ENCODE measurements around the gene POLA1. TPM values are rescaled to one million over a fixed set of nuclear protein-coding genes. Genes with fewer than 3 reads are reported as not detected.

Gene POLA1
- total RNA-seq, 4 donors from 2014 or later: 8.5 to 18.9 (median 8.8) TPM

DNA sequence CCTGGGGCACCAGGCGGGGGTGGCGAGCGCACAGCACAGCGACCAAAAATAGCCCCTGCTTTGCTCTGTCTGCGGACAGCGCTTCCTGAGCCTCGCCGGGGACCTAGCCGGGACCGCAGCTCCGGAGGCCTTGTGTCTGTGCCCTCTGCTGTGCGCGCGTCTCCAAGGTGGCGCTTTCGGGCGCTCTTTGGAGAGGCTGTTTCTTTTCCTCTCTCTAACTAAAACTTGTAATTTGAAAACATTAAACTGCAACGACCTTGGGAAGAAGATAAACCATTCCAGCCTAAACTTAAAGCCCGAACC is 318.7 kb downstream of the POLA1 start:
- H3K4me1 ChIP-seq: peaks cover 5 to 8% of the 10 kb centered on the region in 2 donors
- WGBS, 2 donors: 9 to 13% methylated on average over 4 to 5 of the region's 19 CpGs
- intact Hi-C loops (cut with DNase I): no loop called here
- peak overlapping the region in 1 of 3 donors; percentile 17 for H3K4me3 ChIP-seq (replicated peaks in 1 of 3)
- TF ChIP-seq POLR2A (IDR thresholded peaks at IDR 0.05): no peak
- TF ChIP-seq, protein P1, sequence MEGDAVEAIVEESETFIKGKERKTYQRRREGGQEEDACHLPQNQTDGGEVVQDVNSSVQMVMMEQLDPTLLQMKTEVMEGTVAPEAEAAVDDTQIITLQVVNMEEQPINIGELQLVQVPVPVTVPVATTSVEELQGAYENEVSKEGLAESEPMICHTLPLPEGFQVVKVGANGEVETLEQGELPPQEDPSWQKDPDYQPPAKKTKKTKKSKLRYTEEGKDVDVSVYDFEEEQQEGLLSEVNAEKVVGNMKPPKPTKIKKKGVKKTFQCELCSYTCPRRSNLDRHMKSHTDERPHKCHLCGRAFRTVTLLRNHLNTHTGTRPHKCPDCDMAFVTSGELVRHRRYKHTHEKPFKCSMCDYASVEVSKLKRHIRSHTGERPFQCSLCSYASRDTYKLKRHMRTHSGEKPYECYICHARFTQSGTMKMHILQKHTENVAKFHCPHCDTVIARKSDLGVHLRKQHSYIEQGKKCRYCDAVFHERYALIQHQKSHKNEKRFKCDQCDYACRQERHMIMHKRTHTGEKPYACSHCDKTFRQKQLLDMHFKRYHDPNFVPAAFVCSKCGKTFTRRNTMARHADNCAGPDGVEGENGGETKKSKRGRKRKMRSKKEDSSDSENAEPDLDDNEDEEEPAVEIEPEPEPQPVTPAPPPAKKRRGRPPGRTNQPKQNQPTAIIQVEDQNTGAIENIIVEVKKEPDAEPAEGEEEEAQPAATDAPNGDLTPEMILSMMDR (IDR thresholded peaks at IDR 0.05): no peak
- H3K36me3 ChIP-seq: no peaks in the 10 kb centered on the region
- no peak overlapping the region for H3K27ac ChIP-seq
- no peak for DNase-seq
- H3K9me3 ChIP-seq: no peaks in the 10 kb centered on the region
- H3K27me3 ChIP-seq: peaks cover 65% of the 10 kb centered on the region

DNA sequence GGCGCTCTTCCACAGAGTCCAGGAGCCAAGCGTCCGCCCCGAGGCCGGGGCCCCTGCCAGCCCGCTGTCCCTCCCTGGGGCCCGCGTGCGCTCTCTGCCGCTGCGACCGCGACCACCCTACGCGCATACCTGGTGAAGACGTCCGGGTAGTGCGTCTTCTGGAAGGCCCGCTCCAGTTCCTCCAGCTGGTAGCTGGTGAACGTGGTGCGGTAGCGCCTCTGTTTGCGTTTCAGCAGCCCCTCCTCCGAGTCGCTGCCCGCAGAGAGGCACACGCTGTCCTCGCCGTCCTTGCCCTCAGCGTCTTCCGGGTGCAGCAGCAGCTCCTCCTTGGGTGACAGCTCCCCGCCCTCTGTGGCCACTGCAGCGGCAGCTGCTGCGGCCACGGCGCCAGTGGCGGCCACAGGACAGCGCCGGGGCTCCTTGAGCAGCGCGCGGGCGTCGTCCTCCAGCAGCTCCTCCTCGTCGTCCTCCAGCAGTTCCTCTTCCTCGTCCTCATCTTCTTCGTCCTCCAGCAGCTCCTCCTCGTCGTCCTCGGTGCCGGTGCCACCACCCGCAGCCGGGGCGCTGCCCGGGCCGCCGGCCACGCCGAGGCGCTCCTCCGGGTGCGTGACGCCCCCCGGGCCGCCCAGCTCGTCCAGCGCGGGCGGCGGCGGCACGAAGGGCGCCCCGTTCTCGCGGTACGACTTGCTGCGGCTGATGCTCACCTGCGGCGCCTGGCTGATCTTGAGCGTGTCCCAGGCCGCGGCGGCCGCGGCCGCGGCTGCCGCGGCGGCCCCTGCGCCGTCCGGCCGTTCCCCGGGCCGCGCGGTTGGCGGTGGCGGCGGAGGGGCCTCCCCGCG is 319.3 kb downstream of the POLA1 start:
- Histone ChIP-seq H3K9me3 (no peaks in the 10 kb centered on the region), H3K27ac (no peak overlapping the region), H3K27me3 (peaks cover 61% of the 10 kb centered on the region), H3K4me3 (replicated peaks in 1 of 3) (peak overlapping the region in 1 of 3 donors; percentile 17), H3K36me3 (no peaks in the 10 kb centered on the region), H3K4me1 (peaks cover 5 to 14% of the 10 kb centered on the region in 2 donors)
- TF ChIP-seq POLR2A (IDR thresholded peaks at IDR 0.05): no peak
- TF ChIP-seq, protein P1 (IDR thresholded peaks at IDR 0.05): no peak
- intact Hi-C loops (cut with DNase I): no loop called here
- DNase-seq: no peak
- no CpG with 5 or more reads among the region's 105 CpGs for whole genome bisulfite sequencing, 2 donors

DNA sequence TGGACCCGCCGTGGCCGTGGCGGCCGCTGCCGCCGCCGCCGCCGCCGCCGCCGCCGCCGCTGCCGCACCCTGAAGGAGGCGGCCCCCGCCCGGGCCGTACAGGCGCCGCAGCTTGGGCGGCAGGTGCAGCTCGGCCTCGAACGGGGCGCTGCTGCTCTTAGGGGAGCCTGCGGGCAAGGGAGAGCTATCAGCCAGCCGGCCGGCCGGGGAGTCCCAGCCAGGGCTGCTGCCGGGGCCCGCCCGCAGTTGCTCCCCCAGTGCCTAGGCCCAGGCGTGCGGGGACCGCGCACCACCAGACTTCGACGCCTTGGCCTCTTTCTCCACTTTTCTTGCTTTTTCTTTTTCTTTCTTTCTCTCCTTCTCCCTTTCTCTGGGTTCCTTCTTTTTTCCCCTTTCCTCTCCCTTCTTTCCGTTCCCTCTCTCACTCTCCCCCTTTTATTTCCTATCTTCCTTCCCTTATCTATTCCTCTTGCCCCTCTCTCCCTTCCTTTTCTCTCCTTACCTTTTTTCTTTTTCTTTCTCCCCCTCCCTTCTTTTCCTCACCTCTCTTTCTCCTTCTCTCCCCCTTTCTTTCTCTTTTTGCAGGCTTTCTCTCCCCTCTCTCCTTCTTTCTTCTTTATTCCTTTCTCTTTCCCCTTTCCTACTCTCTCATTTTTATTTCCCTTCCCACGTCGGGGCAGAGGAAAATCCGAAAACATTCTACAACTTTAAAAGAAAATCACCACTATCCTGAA is 320.1 kb downstream of the POLA1 start:
- intact Hi-C loops (cut with DNase I): no loop called here
- peaks cover 5 to 14% of the 10 kb centered on the region in 2 donors for H3K4me1 ChIP-seq
- peaks cover 55% of the 10 kb centered on the region for H3K27me3 ChIP-seq
- TF ChIP-seq POLR2A (IDR thresholded peaks at IDR 0.05): no peak
- TF ChIP-seq, protein P1 (IDR thresholded peaks at IDR 0.05): no peak
- 8 to 9% methylated on average over 15 to 17 of the region's 44 CpGs for WGBS, 2 donors
- no peak overlapping the region for H3K27ac ChIP-seq
- H3K9me3 ChIP-seq: no peaks in the 10 kb centered on the region
- H3K36me3 ChIP-seq: no peaks in the 10 kb centered on the region
- DNase-seq: no peak
- no peak overlapping the region for H3K4me3 ChIP-seq (replicated peaks in 1 of 3)

DNA sequence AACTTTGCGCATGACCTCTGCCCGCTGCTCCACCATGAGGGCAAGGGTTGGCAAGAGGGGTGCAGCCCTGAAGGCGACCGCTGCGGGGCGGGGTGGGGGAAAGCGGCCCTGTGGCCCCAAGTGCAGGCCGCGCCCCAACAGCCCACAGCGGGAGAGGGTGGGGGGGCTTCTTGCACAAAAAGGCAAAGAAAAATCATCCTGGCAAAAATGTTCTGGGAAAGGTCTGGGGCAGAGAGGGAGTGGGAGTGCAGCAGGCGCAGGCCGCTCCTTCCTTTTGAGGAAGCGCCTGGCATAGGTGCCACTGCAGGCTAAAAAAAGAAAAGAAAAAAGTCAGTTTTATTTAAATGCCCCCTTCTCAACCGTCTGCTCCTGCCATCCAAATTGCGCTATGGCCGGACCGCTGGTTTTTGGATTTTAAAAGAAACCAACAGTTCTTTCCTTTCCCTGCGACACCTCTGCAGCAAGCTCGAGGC is 320.7 kb downstream of the POLA1 start:
- intact Hi-C loops (cut with DNase I): no loop called here
- TF ChIP-seq POLR2A (IDR thresholded peaks at IDR 0.05): no peak
- TF ChIP-seq, protein P1 (IDR thresholded peaks at IDR 0.05): no peak
- DNase-seq: no peak
- peaks cover 5 to 14% of the 10 kb centered on the region in 2 donors for H3K4me1 ChIP-seq
- H3K9me3 ChIP-seq: no peaks in the 10 kb centered on the region
- peaks cover 53% of the 10 kb centered on the region for H3K27me3 ChIP-seq
- WGBS, 2 donors: 40 to 43% methylated on average over 12 to 19 of the region's 19 CpGs
- H3K27ac ChIP-seq: no peak overlapping the region
- H3K4me3 ChIP-seq (replicated peaks in 1 of 3): no peak overlapping the region
- no peaks in the 10 kb centered on the region for H3K36me3 ChIP-seq

Measured in thyroid gland (tissue), 4 donors.